ENCODE data around the gene RFXANK. TPM values are rescaled to one million over a fixed set of nuclear protein-coding genes. Genes with fewer than 3 reads are reported as not detected.

The RFXANK gene
- total RNA-seq, 1 donor from 2014 or later, result 111 TPM

- Mint-ChIP-seq H3K36me3 (ENCODE audit: low read depth) (no peaks in the 10 kb centered on the region), H3K4me3 (no peak overlapping the region), H3K27ac (ENCODE audit: unreplicated experiment) (no peak overlapping the region), H3K4me1 (no peaks in the 10 kb centered on the region), H3K9me3 (no peaks in the 10 kb centered on the region), H3K27me3 (ENCODE audit: low read depth) (no peaks in the 10 kb centered on the region)
- TF ChIP-seq CTCF (conservative IDR thresholded peaks at IDR 0.05), result no peak
- DNase-seq (ENCODE audit: low read depth, low spot score), result no peak
These were observed 36.4 kb upstream of the RFXANK start for GRCh38 chr19:19155495-19156219.

- H3K36me3 Mint-ChIP-seq (ENCODE audit: low read depth), result no peaks in the 10 kb centered on the region
- H3K4me3 Mint-ChIP-seq, result no peak overlapping the region
- no peaks in the 10 kb centered on the region for H3K27me3 Mint-ChIP-seq (ENCODE audit: low read depth)
- no peak for TF ChIP-seq CTCF (conservative IDR thresholded peaks at IDR 0.05)
- H3K27ac Mint-ChIP-seq (ENCODE audit: unreplicated experiment), result no peak overlapping the region
- no peaks in the 10 kb centered on the region for H3K9me3 Mint-ChIP-seq
- H3K4me1 Mint-ChIP-seq, result no peaks in the 10 kb centered on the region
- DNase-seq (ENCODE audit: low read depth, low spot score), result no peak
These were observed 34.2 kb upstream of the RFXANK start for GRCh38 chr19:19157808-19158207.

GRCh38 chr19:19159534-19159933 lies 32.5 kb upstream of the RFXANK start:
- Mint-ChIP-seq H3K4me3 (no peak overlapping the region), H3K27me3 (ENCODE audit: low read depth) (no peaks in the 10 kb centered on the region), H3K9me3 (no peaks in the 10 kb centered on the region), H3K4me1 (no peaks in the 10 kb centered on the region), H3K27ac (ENCODE audit: unreplicated experiment) (no peak overlapping the region), H3K36me3 (ENCODE audit: low read depth) (no peaks in the 10 kb centered on the region)
- no peak for TF ChIP-seq CTCF (conservative IDR thresholded peaks at IDR 0.05)
- no peak for DNase-seq (ENCODE audit: low read depth, low spot score)

GRCh38 chr19:19160461-19161035 lies 31.5 kb upstream of the RFXANK start:
- Mint-ChIP-seq H3K4me1 (no peaks in the 10 kb centered on the region), H3K27me3 (ENCODE audit: low read depth) (no peaks in the 10 kb centered on the region), H3K27ac (ENCODE audit: unreplicated experiment) (no peak overlapping the region), H3K4me3 (no peak overlapping the region), H3K36me3 (ENCODE audit: low read depth) (no peaks in the 10 kb centered on the region), H3K9me3 (no peaks in the 10 kb centered on the region)
- no peak for TF ChIP-seq CTCF (conservative IDR thresholded peaks at IDR 0.05)
- DNase-seq (ENCODE audit: low read depth, low spot score), result no peak

GRCh38 chr19:19162495-19162894 lies 29.6 kb upstream of the RFXANK start:
- H3K27ac Mint-ChIP-seq (ENCODE audit: unreplicated experiment), result no peak overlapping the region
- no peak for TF ChIP-seq CTCF (conservative IDR thresholded peaks at IDR 0.05)
- no peaks in the 10 kb centered on the region for H3K4me1 Mint-ChIP-seq
- H3K9me3 Mint-ChIP-seq, result no peaks in the 10 kb centered on the region
- H3K4me3 Mint-ChIP-seq, result no peak overlapping the region
- DNase-seq (ENCODE audit: low read depth, low spot score), result no peak
- H3K27me3 Mint-ChIP-seq (ENCODE audit: low read depth), result no peaks in the 10 kb centered on the region
- H3K36me3 Mint-ChIP-seq (ENCODE audit: low read depth), result no peaks in the 10 kb centered on the region
